Measurements from ENCODE around the gene MOSMO.

GRCh38 chr16:22071331-22071910, 63.5 kb downstream of the MOSMO start:
- TF ChIP-seq CTCF (IDR thresholded peaks at IDR 0.05 in 8 of 11, conservative IDR thresholded peaks at IDR 0.05 in 3 of 11), result no peak
- TF ChIP-seq POLR2A (IDR thresholded peaks at IDR 0.05), result no peak
- no peak for TF ChIP-seq POLR2AphosphoS5 (IDR thresholded peaks at IDR 0.05)
